Stimulated activated CD4-positive, alpha-beta T cell treated with anti-CD3 and anti-CD28 coated beads, Interleukin-15, amount 100 ng/mL, for 1 hour (primary cell): ENCODE results near the gene TPO.

ENCODE experiments used
- DNase-seq, 2 donors: peaks; one replicate each; pipeline ENCODE4 v3.0.0-alpha.2; 2020; ENCODE audit warnings: low read depth in 1 of 2, low spot score in 1 of 2

TPO gene

GRCh38 chr2:1581965-1582625, 168.8 kb downstream of the TPO start:
- no peak for DNase-seq

GRCh38 chr2:1582891-1583341, 169.7 kb downstream of the TPO start:
- DNase-seq = no peak

GRCh38 chr2:1584051-1584531, 170.8 kb downstream of the TPO start:
- no peak for DNase-seq

- DNase-seq = no peak
These were observed 171.6 kb downstream of the TPO start for GRCh38 chr2:1584691-1585485.

- no peak for DNase-seq
These were observed 172.4 kb downstream of the TPO start for GRCh38 chr2:1585635-1586034.

- DNase-seq = no peak
These were observed 173.1 kb downstream of the TPO start for GRCh38 chr2:1586251-1586922.

- no peak for DNase-seq
These were observed 173.9 kb downstream of the TPO start for GRCh38 chr2:1586923-1587840.

- no peak for DNase-seq
These were observed 175.1 kb downstream of the TPO start for GRCh38 chr2:1588051-1588977.

- DNase-seq = no peak
These were observed 175.8 kb downstream of the TPO start for GRCh38 chr2:1588978-1589621.

GRCh38 chr2:1590596-1591460, 177.6 kb downstream of the TPO start:
- DNase-seq = no peak

- no peak for DNase-seq
These were observed 178.2 kb downstream of the TPO start for GRCh38 chr2:1591461-1591770.
